Activated CD8-positive, alpha-beta memory T cell treated with anti-CD3 and anti-CD28 coated beads for 1 hour (primary cell): ENCODE data around the gene NAGS.
"Not testable (repeated sequence)": the region's sequence is repeated elsewhere in the genome, so short reads cannot be mapped to it uniquely, and the experiment has no call there.

ENCODE experiments used
- DNase-seq, 2 donors: peaks; one replicate each; pipeline ENCODE4 v3.0.0-alpha.2; 2020; ENCODE audit warnings: low read depth in 1 of 2; ENCODE audit errors: extremely low read depth in 1 of 2

NAGS gene

DNA sequence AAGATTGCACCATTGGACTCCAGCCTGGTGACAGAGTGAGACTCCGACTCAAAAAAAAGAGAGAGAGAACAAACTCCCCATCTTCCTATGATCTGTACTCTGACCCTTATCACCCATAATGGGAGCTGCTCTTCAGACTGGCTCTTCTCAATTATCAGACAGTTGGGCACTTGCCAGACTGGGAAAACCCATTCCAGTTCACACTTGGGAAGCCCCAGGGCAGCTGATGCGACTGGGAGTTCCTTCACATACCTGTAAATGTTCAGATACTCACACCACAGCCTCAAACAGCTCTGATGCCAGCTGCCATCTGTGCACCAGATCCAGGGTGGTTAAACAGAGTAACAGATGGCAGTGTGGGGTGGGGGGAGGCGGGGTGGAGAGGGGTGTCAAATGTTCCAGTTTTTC is 34.2 kb downstream of the NAGS start:
- DNase-seq: no peak

DNA sequence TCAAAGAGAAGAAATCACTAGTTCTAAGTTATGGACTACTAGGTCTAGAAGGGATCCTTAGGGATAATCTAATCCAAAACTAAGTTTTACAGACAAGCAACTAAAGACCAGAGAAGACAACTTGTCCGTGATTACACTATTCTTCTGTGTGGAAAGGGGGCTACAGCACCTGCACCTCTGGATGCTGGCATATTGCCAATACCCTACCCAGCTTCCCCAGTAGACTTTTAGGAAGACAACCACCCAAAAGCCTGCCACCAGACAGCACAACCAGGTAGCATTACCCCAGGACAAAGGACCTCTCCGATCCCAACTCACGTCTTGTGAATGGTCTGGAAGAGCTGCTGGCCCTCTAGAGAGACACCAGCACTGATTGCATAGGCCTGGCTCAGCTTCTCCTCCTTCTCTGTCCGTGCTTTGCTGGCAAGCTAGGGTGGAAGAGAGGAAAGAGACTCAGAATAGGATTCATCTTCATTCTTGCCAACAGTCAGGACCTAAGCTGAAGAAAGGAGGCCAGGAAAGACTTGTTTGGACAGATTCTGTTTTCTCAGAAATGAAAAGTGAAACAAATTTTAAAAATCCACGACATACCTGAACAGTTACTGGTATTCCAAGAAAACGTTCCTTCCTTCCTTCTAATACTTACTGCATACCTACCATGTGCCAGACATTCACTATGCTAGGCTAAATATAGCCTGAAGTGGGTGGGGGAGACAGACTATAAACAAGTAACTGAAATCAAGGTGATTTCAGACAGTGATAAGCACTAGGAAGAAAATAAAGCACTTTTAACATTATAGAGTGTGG is 35.6 kb downstream of the NAGS start:
- no peak for DNase-seq

DNA sequence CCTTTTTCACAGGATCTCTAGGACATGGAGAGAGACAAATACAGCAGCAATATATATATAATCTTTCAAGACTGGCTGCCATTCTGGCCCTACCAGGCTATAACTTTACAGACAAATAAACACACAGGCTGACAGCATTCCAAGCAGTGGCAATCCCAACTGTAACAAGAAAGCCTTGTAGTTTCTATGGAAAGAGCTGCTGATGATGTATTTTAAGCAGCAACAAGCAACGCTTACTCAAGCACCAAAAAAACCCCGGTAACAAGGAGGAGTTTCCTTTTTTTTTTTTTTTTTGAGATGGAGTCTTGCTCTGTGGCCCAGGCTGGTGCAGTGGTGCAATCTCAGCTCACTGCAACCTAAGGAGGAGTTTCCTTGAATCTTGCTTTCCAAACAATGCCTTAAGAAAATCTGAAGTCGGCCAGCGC is 38.9 kb downstream of the NAGS start:
- DNase-seq: no peak

DNA sequence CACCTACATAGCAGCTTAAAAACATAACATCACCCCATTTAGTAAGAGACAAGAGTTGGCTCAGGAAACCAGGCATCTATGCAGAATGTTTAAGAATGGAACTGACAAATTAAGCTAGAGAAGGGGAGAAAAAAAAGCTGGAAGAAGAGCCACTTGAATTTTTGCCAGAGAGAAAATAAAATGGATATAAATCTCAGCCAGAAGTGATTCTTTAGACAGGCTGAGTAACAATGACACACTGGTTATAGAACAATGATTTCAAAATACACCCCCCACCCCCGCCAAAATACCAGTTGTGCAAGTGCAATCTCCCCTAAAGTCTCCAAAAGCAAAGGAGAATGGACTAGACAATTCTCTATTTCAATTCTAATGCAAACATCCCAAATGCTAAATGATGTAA is 39.6 kb downstream of the NAGS start:
- DNase-seq: no peak

DNA sequence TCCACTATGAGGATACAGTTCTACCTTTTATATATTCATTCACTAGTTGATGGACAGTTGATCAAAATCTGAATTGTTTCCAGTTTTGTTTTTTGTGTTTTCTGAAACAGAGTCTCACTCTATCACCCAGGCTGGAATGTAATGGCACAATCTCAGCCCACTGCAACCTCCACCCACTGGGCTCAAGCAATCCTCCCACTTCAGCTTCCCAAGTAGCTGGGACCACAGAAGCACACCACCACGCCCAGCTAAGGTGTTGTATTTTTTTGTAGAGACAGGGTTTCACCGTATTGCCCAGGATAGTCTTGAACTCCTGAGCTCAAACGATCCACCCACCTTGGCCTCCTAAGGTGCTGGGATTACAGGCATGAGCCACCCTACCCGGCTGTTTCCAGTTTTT is 41.1 kb downstream of the NAGS start:
- no peak for DNase-seq

DNA sequence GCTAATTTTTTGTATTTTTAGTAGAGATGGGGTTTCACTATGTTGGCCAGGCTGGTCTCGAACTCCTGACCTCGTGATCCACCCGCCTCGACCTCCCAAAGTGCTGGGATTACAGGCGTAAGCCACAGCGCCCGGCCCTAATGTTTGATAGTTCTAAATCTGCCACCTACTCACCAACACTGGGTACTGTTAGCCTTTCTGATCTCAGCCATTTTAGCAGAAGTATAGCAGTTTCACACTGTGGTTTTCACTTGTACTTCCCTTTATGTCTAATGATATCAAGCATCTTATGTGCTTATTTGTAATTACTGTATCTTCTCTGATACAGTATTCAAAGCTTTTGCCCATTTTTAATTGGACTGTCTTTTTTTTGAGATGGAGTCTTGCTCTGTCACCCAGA is 42.5 kb downstream of the NAGS start:
- DNase-seq: not testable (repeated sequence)

DNA sequence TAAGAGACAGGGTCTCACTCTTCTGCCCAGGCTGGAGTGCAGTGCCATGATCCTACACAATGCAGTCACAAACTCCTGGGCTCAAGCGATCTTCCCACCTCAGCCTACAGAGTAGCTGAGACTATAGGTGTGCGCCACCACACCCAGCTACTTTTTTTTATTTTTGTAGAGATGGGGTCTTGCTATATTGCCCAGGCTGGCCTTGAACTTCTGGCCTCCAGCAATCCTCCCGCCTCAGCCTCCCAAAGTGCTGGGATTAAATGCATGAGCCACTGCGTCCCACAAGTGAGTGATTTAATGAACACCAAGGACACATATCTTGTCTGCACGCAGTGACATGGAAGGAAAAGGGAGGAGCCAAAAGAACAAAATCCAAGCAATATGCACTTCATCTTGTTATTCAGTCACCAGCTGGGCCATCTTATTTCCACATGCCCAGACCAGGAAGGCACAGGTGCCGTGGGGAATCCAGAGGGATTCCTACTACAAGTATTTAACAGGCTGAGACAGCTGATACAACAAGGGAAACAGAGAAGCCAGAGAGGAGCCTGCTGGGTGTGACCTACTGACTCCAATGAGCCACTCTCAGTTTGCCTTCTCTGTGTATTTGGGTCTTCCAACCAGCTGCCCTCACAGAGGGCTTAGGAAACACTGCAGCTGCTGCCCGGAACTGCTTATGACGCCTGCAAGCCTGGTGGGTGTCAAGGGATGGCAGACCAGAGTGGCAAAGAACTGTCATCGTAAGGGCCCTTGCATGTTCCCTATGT is 45.1 kb downstream of the NAGS start:
- DNase-seq: no peak

DNA sequence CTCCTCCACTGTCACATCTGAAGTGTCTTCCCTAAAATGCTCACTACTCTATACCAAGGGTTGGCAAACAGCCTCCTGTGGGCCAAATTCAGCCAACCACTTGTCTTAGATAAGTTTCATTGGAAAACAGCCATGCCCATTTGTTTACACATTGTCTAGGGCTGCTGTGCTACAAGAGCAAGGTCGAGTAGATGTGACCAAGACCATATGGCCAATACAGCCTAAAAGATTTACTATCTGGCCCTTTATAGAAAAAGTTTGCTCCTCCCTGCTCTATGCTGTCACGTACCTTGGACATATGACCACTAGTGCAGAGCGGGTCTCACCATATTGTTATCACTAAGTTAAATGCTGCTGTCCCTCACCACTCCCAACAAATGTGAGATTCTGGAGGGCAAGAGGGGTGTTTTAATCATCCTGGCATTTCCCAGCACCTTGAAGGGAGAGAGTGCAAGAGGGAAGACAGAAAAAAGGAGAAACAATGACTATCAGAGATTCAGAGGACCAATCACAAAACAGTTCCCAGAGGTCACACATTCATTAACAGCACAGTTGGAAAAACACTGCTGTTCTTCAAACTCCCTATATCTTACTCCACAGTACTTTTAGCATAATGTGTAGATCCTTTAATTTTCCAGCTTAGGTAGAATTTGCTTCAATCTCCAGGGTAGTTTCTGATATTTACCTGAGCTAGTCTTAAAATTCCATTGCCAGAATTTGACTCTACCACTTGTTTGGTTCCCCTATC is 48.9 kb downstream of the NAGS start:
- DNase-seq: no peak
